Epithelial cell of proximal tubule (primary cell): ENCODE results near the gene MYL2. TPM values are rescaled to one million over a fixed set of nuclear protein-coding genes. Genes with fewer than 3 reads are reported as not detected.

Experiments used
- DNase-seq: peaks from one replicate; pipeline ENCODE4 v3.0.0-alpha.2; 2011; ENCODE audit warnings: low read depth
- H3K4me3 ChIP-seq: 2 replicates; pipeline ENCODE4 v1.5.1; 2011; ENCODE audit warnings: low read depth, mild to moderate bottlenecking, low read length
- total RNA-seq: library from RNA; depleted of rRNA; stranded (reverse); fragments of >200 nt; gene quantifications from 2 replicates; pipeline ENCODE4 v1.2.3, GENCODE V29; 2015
- TF ChIP-seq, protein P1 (sequence below): conservative IDR thresholded peaks from 2 replicates; pipeline ENCODE4 v1.5.1; 2012; ENCODE audit warnings: low read depth, mild to moderate bottlenecking, low read length

The MYL2 gene
- total RNA-seq, 1 donor from 2014 or later = not detected

GRCh38 chr12:110929818-110930217, 9.4 kb upstream of the MYL2 start:
- TF ChIP-seq, protein P1, sequence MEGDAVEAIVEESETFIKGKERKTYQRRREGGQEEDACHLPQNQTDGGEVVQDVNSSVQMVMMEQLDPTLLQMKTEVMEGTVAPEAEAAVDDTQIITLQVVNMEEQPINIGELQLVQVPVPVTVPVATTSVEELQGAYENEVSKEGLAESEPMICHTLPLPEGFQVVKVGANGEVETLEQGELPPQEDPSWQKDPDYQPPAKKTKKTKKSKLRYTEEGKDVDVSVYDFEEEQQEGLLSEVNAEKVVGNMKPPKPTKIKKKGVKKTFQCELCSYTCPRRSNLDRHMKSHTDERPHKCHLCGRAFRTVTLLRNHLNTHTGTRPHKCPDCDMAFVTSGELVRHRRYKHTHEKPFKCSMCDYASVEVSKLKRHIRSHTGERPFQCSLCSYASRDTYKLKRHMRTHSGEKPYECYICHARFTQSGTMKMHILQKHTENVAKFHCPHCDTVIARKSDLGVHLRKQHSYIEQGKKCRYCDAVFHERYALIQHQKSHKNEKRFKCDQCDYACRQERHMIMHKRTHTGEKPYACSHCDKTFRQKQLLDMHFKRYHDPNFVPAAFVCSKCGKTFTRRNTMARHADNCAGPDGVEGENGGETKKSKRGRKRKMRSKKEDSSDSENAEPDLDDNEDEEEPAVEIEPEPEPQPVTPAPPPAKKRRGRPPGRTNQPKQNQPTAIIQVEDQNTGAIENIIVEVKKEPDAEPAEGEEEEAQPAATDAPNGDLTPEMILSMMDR = no peak

GRCh38 chr12:110928700-110929099, 8.3 kb upstream of the MYL2 start:
- TF ChIP-seq, protein P1 = no peak
- no peak for DNase-seq
- H3K4me3 ChIP-seq = no peak overlapping the region

More at GRCh38 chr12:110929818-110930217, 9.4 kb upstream of the MYL2 start:
- H3K4me3 ChIP-seq = no peak overlapping the region
- no peak for DNase-seq

DNA sequence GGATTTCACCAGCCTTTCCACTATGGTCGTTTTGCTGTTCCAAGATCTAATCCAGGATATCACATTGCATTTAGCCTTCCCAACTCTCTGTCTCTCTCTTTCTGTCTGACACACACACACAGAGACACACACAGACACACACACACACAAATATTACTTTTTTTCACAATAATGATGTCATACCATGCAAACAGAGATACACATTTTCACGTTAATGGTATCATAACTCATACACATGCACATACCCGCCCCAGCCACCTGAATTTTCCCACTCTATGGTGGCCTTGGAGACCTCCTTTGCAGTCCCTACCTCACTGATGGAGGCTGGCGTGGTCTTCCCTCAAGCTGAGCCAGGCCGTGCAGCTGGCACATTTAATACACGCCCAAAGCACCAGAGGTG, 7.2 kb upstream of the MYL2 start:
- TF ChIP-seq, protein P1 = no peak
- no peak for DNase-seq
- no peak overlapping the region for H3K4me3 ChIP-seq

DNA sequence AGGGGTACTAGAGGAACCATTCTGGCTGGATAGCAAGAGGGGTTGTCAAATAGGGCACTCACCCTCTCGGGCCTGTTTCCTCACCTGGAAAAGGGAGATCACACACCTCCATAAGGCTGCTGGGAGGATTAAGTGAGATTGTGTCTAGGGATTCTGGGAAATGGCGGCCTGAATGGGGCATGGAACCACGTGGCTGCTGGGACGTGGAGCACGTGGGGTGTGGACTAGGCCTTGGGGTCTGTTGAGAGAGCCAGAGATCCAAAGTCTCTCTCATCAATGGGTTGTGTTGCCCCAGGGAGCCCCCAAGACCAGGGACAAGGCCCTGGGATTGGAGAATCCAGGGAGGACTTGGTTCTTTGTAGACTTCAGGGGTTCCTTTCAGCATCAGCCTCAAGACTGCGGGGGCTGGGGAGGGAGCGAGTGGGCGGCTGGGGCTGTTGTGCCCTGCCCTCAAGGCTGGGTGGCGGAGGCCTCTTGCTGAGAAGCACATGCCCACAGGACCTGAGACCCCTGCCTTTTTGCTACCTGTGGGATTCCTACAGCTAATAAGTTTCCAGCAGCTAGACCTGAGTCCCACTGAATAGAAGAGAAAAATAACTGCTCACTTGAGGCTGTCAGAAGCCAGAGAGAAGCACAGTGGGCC, 3.4 kb upstream of the MYL2 start:
- DNase-seq = no peak
- TF ChIP-seq, protein P1 = no peak
- no peak overlapping the region for H3K4me3 ChIP-seq

DNA sequence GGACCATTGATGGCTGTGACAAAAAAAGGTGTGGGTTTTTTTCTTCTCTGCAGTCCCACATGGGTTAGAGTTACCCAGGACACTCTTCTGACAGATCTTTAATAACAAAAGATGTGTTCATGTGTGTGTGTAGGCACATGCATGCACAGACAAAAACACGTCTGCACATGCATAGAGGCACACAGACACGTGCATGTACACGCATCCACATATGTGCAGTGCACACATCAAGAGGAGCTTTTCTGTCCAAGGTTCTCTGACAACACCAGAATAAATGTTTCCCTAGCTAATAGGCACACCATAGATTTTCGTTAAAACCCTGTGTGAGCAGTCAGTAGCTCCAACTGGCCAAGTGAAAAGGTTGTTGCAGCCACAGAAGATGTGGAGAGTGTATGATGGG, 2.8 kb upstream of the MYL2 start:
- TF ChIP-seq, protein P1 = no peak
- DNase-seq = no peak
- H3K4me3 ChIP-seq = no peak overlapping the region

- TF ChIP-seq, protein P1 = no peak
Observed at GRCh38 chr12:110922652-110923051, 2.3 kb upstream of the MYL2 start.

DNA sequence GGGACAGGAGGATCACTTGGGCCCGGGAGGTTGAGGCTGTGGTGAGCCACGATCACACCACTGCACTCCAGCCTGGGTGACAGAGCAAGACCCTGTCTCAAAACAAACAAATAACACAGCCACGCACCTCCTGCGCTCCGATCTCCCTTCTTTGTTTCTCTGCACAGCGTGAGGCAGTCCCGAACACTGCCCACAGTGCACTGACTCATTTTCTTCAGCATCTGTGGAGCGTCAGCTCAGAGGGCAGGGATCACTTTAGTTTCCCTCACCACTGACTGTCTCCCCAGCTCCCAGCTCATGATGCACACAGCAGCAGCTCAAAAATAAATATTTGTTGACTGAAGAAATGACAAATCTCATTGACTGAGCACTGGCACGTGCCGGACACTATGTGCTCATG, 883 bp upstream of the MYL2 start:
- no peak overlapping the region for H3K4me3 ChIP-seq
- TF ChIP-seq, protein P1 = no peak
- no peak for DNase-seq

More at GRCh38 chr12:110922652-110923051, 2.3 kb upstream of the MYL2 start:
- no peak for DNase-seq
- H3K4me3 ChIP-seq = no peak overlapping the region
